Mucosa of stomach (tissue), 1 donor: ENCODE results near the gene SBK3.
A peak's percentile ranks its signal among the peaks of the same experiment; 100 is the strongest.

Experiments
- H3K27me3 ChIP-seq: one replicate; pipeline ENCODE4 v1.7.0; 2013; ENCODE audit warnings: mild to moderate bottlenecking, low read length; ENCODE audit not compliant: control insufficient read depth, insufficient read depth
- H3K36me3 ChIP-seq: one replicate; pipeline ENCODE4 v1.7.0; 2013; ENCODE audit warnings: low read length; ENCODE audit not compliant: control insufficient read depth, insufficient read depth
- H3K4me1 ChIP-seq: one replicate; pipeline ENCODE4 v1.7.0; 2013; ENCODE audit warnings: mild to moderate bottlenecking, low read length; ENCODE audit not compliant: control insufficient read depth, insufficient read depth
- H3K4me3 ChIP-seq: one replicate; pipeline ENCODE4 v1.7.0; 2013; ENCODE audit warnings: low read length
- H3K9ac ChIP-seq: one replicate; pipeline ENCODE4 v1.7.0; 2013; ENCODE audit warnings: mild to moderate bottlenecking, low read length, moderate library complexity
- H3K9me3 ChIP-seq: one replicate; pipeline ENCODE4 v1.7.0; 2013; ENCODE audit warnings: mild to moderate bottlenecking, low read length, moderate library complexity; ENCODE audit not compliant: control insufficient read depth
- donor health status: Pancreatic carcinoma.

The SBK3 gene

GRCh38 chr19:55563261-55563690, 17.9 kb upstream of the SBK3 start:
- Histone ChIP-seq H3K36me3 (no peaks in the 10 kb centered on the region), H3K27me3 (no peaks in the 10 kb centered on the region), H3K9ac (peak overlapping the region; percentile 93), H3K4me3 (no peak overlapping the region), H3K9me3 (no peaks in the 10 kb centered on the region), H3K4me1 (peaks cover 33% of the 10 kb centered on the region)

GRCh38 chr19:55559684-55560083, 14.3 kb upstream of the SBK3 start:
- Histone ChIP-seq H3K4me1 (peaks cover 26% of the 10 kb centered on the region), H3K4me3 (no peak overlapping the region), H3K36me3 (no peaks in the 10 kb centered on the region), H3K9me3 (no peaks in the 10 kb centered on the region), H3K27me3 (no peaks in the 10 kb centered on the region), H3K9ac (no peak overlapping the region)

GRCh38 chr19:55554741-55555152, 9.4 kb upstream of the SBK3 start:
- Histone ChIP-seq H3K9ac (no peak overlapping the region), H3K27me3 (no peaks in the 10 kb centered on the region), H3K9me3 (no peaks in the 10 kb centered on the region), H3K4me1 (peaks cover 27% of the 10 kb centered on the region), H3K4me3 (no peak overlapping the region), H3K36me3 (no peaks in the 10 kb centered on the region)

DNA sequence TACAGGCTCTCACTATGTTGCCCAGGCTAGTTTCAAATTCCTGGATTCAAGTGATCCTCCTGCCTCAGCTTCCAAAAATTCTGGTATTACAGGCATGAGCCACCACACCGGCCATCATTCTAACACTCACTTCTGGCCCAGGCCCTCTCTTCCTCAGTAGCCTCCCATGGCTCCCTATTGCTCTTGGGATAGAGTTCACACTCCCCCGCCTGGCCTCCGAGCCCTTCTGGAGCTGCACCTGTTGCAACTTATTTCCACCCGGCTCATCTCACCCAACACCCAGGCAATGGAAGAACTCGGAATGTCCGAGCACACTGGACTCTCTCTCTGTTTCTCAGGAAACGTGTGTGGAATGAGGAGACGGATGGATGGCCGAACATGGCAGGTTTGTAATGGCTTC, 9.0 kb upstream of the SBK3 start:
- Histone ChIP-seq H3K9ac (no peak overlapping the region), H3K4me1 (peaks cover 27% of the 10 kb centered on the region), H3K4me3 (no peak overlapping the region), H3K27me3 (no peaks in the 10 kb centered on the region), H3K9me3 (no peaks in the 10 kb centered on the region), H3K36me3 (no peaks in the 10 kb centered on the region)

- Histone ChIP-seq H3K27me3 (no peaks in the 10 kb centered on the region), H3K9ac (no peak overlapping the region), H3K4me3 (no peak overlapping the region), H3K9me3 (no peaks in the 10 kb centered on the region), H3K36me3 (no peaks in the 10 kb centered on the region), H3K4me1 (peaks cover 27% of the 10 kb centered on the region)
Measured at GRCh38 chr19:55553217-55554182, 8.2 kb upstream of the SBK3 start.

- no peak overlapping the region for H3K9ac ChIP-seq
- no peaks in the 10 kb centered on the region for H3K36me3 ChIP-seq
- no peak overlapping the region for H3K4me3 ChIP-seq
- H3K9me3 ChIP-seq: no peaks in the 10 kb centered on the region
- no peaks in the 10 kb centered on the region for H3K27me3 ChIP-seq
- H3K4me1 ChIP-seq: peaks cover 35% of the 10 kb centered on the region
Measured at GRCh38 chr19:55552620-55553019, 7.3 kb upstream of the SBK3 start.

DNA sequence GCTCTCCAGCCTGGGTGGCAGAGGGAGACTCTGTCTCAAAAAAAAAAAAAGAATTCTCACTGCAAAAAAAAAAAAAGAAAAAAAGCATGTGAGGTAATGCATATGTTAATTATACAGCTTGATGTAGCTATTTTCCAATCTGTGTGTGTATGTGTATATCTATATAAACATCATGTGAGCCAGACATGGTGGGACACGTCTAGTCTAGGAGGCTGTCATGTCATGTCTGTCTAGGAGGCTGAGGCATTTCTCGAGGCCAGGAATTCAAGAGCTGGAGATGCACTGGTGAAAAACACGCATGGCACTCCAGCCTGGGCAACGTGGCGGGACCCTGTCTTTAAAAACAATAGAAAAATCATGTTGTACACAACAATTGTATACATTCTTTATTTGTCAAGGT, 6.9 kb upstream of the SBK3 start:
- H3K9ac ChIP-seq: no peak overlapping the region
- H3K27me3 ChIP-seq: no peaks in the 10 kb centered on the region
- no peaks in the 10 kb centered on the region for H3K9me3 ChIP-seq
- no peak overlapping the region for H3K4me3 ChIP-seq
- H3K4me1 ChIP-seq: peaks cover 39% of the 10 kb centered on the region
- H3K36me3 ChIP-seq: no peaks in the 10 kb centered on the region

DNA sequence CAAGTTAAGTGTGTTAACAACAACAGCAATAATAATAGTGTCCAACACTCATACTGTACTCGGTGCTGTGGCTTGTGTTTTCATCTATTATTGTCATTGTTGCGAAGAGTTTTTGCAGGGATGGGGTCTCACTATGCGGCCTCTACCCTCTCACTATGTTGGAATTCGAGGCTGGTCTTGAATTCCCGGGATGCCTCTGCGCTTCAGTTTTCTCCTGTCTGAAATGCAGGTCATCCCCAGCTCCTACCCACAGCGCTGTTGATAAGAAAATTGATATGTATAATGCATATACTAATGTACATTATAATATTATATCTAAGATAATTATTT, 4.9 kb upstream of the SBK3 start:
- Histone ChIP-seq H3K9ac (peak overlapping the region; percentile 71), H3K27me3 (no peaks in the 10 kb centered on the region), H3K9me3 (no peaks in the 10 kb centered on the region), H3K4me1 (peaks cover 55% of the 10 kb centered on the region), H3K4me3 (no peak overlapping the region), H3K36me3 (no peaks in the 10 kb centered on the region)

DNA sequence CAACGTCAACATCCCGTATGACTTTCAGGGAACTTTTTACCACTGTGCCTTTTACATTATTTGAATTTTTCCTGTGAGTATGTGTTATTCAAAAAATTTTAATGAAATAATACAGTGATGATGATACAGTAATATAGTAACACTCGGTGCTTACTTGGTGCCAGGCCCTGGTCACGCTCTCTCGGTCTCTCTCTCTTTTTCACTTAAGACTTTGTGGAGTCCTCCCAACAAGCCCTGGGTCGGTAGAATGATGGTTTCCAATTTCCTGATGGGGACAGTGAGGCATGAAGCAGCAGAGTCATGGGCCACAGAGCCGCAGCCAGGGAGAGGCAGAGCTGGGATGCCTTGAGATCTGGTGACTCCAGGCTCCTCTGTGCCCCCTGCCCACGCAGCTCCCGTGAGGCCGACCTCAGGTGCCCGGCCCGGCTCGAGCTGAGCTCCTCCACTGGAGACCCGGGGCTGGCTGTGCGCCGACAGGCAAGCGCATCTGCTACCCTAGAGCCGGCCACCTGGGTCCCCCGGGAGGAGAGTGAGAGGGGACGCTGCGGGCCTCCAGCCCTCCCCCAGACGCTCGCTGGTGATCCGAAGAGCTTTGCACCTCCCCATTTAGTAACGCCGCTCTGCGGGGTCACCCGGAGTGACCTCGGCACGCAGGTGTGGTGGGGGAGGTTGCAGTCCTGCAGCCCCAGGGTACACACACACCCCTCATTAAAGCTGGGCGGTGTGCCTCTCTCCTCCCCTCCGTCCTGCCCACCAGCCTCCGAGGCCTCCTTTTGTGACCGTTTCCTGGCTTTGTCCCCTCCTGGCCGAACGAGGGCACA, 4.4 kb upstream of the SBK3 start:
- Histone ChIP-seq H3K9ac (peak overlapping the region; percentile 71), H3K4me3 (peak overlapping the region; percentile 41), H3K4me1 (peaks cover 54% of the 10 kb centered on the region), H3K27me3 (no peaks in the 10 kb centered on the region), H3K9me3 (no peaks in the 10 kb centered on the region), H3K36me3 (no peaks in the 10 kb centered on the region)

GRCh38 chr19:55546822-55547614, 1.7 kb upstream of the SBK3 start:
- Histone ChIP-seq H3K4me1 (peaks cover 42% of the 10 kb centered on the region), H3K9ac (peak overlapping the region; percentile 7), H3K36me3 (no peaks in the 10 kb centered on the region), H3K4me3 (no peak overlapping the region), H3K9me3 (no peaks in the 10 kb centered on the region), H3K27me3 (no peaks in the 10 kb centered on the region)

GRCh38 chr19:55546011-55546410, 668 bp upstream of the SBK3 start:
- H3K4me1 ChIP-seq: peaks cover 42% of the 10 kb centered on the region
- H3K36me3 ChIP-seq: no peaks in the 10 kb centered on the region
- H3K9ac ChIP-seq: peak overlapping the region; percentile 22
- H3K4me3 ChIP-seq: no peak overlapping the region
- H3K27me3 ChIP-seq: no peaks in the 10 kb centered on the region
- no peaks in the 10 kb centered on the region for H3K9me3 ChIP-seq
